Measurements from ENCODE around the gene COL16A1. TPM values are rescaled to one million over a fixed set of nuclear protein-coding genes. Genes with fewer than 3 reads are reported as not detected.
A peak's percentile ranks its signal among the peaks of the same experiment; 100 is the strongest.

COL16A1 gene
- polyA plus RNA-seq, 1 of the 3 experiments (the other 2 are of a cell fraction): 10.4 TPM

DNA sequence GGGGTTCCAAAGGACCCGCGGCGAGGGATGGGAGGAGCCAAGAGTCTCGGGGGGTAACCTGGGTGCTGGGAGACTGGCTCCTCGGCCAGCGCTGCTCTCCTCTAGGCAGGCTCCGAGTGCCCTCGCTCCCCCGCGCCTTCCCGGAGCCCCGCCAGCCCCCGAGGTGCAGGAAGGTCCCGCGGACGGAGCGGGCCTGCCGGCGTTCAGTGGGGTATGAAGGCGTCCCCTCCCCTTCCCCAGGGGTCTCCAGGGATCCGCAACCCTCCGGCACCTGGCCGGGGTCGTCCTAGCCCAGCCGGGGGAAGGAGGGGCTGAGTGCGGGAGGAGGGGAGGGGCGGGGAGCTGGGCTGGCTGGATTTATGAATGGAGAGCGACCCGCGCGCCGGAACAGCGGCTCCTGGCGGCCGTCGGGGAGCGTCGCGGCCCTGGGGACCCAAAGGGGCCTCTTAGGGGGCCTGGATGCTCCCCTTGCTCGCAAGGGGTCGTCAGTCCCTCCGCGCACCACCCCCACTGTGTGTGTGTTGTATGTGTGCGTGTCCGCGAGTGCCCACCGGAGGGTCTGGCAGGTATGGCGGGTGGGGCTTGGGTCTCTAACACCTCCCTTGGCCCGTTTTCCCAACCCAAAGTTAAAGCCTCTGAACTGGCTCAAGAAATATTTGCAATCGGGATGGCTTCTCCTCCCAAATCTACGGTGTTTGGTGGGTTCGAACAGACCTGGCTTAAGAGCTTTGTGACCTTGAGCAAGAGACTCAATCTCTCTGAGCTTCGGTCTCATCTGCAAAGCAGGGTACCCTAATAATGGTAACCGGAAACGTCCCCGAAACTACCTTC, 85.7 kb downstream of the COL16A1 start:
- TF ChIP-seq TEAD4 (IDR thresholded peaks at IDR 0.05; ENCODE audit: borderline replicate concordance, insufficient read depth): no peak
- TF ChIP-seq RAD21 (IDR thresholded peaks at IDR 0.05; ENCODE audit: low read length): peak; percentile 56
- TF ChIP-seq SMC3 (IDR thresholded peaks at IDR 0.05; ENCODE audit: low read depth, low read length): peak; percentile 56
- TF ChIP-seq TAF1 (IDR thresholded peaks at IDR 0.05; ENCODE audit: borderline replicate concordance, low read depth, low read length): no peak
- peak; percentile 83 for TF ChIP-seq CTCF (IDR thresholded peaks at IDR 0.05)
- ChIA-PET CTCF (interaction anchor here (0.6 to 4.2 kb wide), 42 partner anchors 8 to 683 kb away, joined by 3 to 56 read pairs (median 4); partner anchors contain the start of genes PEF1 and TINAGL1), POLR2A (no interaction called here)
- Histone ChIP-seq H3K4me2 (peak overlapping the region; percentile 96), H3K4me1 (ENCODE audit: control insufficient read depth in 1 of 2, insufficient read depth in 2 of 2, low read depth in 1 of 2, low read length in 1 of 2) (peaks cover 0 to 24% of the 10 kb centered on the region in 2 experiments; a peak in 1 of 4 replicates), H2AFZ (ENCODE audit: low read depth) (peak overlapping the region; percentile 86; the same call in 1 of the 2 replicates), H3K9me3 (no peaks in the 10 kb centered on the region), H3K9me2 (no peaks in the 10 kb centered on the region), H4K20me1 (ENCODE audit: insufficient read depth) (no peaks in the 10 kb centered on the region), H3K36me3 (replicated peaks in 1 of 2; ENCODE audit: control insufficient read depth in 1 of 2, insufficient read depth in 2 of 2, low read length in 1 of 2) (no peaks in the 10 kb centered on the region), H3K79me2 (ENCODE audit: insufficient read depth) (no peaks in the 10 kb centered on the region), H3K4me3 (ENCODE audit: low read depth in 2 of 2, low read length in 1 of 2) (peak overlapping the region; percentile 58 to 68), H3K27ac (ENCODE audit: low read depth in 2 of 2, low read length in 1 of 2) (no peak overlapping the region; a peak in 1 of 4 replicates), H3K9ac (0 out of 2 replicates have a peak overlapping the region, but pooled peaks have one; percentile 34), H3K27me3 (ENCODE audit: insufficient read depth) (no peaks in the 10 kb centered on the region), H3F3A (replicated peaks; ENCODE audit: insufficient read depth) (no peaks in the 10 kb centered on the region)
- DNase-seq: peak; percentile 94
- 96% methylated on average over 4 of the region's 56 CpGs for WGBS (ENCODE audit: low lambda C conversion rate)

DNA sequence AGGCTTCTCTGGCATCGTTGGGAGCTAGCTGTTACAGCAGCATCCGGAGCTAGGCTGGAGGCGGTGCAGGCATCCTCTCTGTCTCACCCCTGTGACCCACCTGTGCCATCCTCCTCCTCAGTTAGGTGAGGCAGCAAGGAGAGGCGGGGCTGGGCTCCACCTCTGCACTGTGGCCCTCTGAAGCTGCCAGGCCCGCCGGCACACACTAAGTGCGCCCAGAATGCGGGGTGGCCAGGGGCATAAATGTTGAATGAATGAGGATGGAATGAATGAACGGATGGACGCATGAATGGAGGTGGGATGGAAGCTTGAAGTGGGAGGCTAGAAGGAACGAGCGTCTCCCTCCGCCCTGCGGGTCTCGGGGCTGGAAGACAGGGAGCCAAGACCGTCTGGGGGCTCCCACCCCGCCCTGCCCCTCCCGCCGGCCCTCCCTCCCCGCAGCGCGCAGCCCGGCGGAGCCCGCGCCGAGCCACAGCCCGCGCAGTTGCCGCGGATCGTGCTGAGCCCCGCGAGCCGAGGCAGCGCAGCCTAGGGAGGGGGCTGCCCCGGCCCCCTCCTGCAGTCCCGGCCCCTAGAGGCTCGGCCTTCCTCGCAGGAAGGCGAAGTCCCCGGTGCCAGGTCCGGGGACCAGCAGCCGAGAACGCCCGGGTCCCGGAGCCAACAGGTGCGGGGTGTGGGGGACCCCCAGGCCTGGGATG, 86.5 kb downstream of the COL16A1 start, which contains the start of gene HCRTR1:
HCRTR1 (plus strand) TSS at position 472 of the 698 bp plus-strand sequence. CDS start 1,504 bp downstream, outside the sequence.
- TF ChIP-seq IRF3 (IDR thresholded peaks at IDR 0.05; ENCODE audit: low read depth, low read length) (no peak), RFX5 (IDR thresholded peaks at IDR 0.05; ENCODE audit: low read length) (no peak), PBX3 (IDR thresholded peaks at IDR 0.05) (no peak), FOSL2 (IDR thresholded peaks at IDR 0.05; ENCODE audit: borderline replicate concordance, low read depth) (no peak), TCF12 (IDR thresholded peaks at IDR 0.05) (no peak), MEF2A (IDR thresholded peaks at IDR 0.05; ENCODE audit: borderline replicate concordance, low read depth) (no peak), NFIC (IDR thresholded peaks at IDR 0.05; ENCODE audit: borderline replicate concordance) (no peak), RAD21 (IDR thresholded peaks at IDR 0.05; ENCODE audit: low read length) (no peak), YY1 (IDR thresholded peaks at IDR 0.05; ENCODE audit: low read depth) (no peak), FOXM1 (IDR thresholded peaks at IDR 0.05; ENCODE audit: low read depth) (no peak), NRF1 (IDR thresholded peaks at IDR 0.05; ENCODE audit: low read depth, low read length) (no peak), MXI1 (IDR thresholded peaks at IDR 0.05; ENCODE audit: low read depth, low read length) (no peak), TAF1 (IDR thresholded peaks at IDR 0.05; ENCODE audit: borderline replicate concordance, low read depth, low read length) (no peak)
- TF ChIP-seq, protein P1, sequence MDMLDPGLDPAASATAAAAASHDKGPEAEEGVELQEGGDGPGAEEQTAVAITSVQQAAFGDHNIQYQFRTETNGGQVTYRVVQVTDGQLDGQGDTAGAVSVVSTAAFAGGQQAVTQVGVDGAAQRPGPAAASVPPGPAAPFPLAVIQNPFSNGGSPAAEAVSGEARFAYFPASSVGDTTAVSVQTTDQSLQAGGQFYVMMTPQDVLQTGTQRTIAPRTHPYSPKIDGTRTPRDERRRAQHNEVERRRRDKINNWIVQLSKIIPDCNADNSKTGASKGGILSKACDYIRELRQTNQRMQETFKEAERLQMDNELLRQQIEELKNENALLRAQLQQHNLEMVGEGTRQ (IDR thresholded peaks at IDR 0.05; ENCODE audit: borderline replicate concordance, low read depth, low read length): no peak
- TF ChIP-seq, protein P2, sequence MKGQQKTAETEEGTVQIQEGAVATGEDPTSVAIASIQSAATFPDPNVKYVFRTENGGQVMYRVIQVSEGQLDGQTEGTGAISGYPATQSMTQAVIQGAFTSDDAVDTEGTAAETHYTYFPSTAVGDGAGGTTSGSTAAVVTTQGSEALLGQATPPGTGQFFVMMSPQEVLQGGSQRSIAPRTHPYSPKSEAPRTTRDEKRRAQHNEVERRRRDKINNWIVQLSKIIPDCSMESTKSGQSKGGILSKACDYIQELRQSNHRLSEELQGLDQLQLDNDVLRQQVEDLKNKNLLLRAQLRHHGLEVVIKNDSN (IDR thresholded peaks at IDR 0.05; ENCODE audit: borderline replicate concordance, low read depth): no peak
- ChIA-PET CTCF (interaction anchor here (0.6 to 4.2 kb wide), 31 partner anchors 8 to 683 kb away, joined by 3 to 56 read pairs (median 6); partner anchors contain the start of genes PEF1 and TINAGL1), POLR2A (no interaction called here)
- Histone ChIP-seq H3K27me3 (ENCODE audit: insufficient read depth) (no peaks in the 10 kb centered on the region), H3K9me3 (no peaks in the 10 kb centered on the region), H3K4me1 (ENCODE audit: control insufficient read depth in 1 of 2, insufficient read depth in 2 of 2, low read depth in 1 of 2, low read length in 1 of 2) (peaks cover 0 to 24% of the 10 kb centered on the region in 2 experiments; a peak in 1 of 4 replicates), H4K20me1 (ENCODE audit: insufficient read depth) (no peaks in the 10 kb centered on the region), H3K4me3 (ENCODE audit: low read depth in 2 of 2, low read length in 1 of 2) (peak within 1 kb of the TSS; percentile 58 to 68), H3K36me3 (replicated peaks in 1 of 2; ENCODE audit: control insufficient read depth in 1 of 2, insufficient read depth in 2 of 2, low read length in 1 of 2) (no peaks in the 10 kb centered on the region), H3K9ac (0 out of 2 replicates have a peak within 1 kb of the TSS, but pooled peaks have one; percentile 34), H3K4me2 (peak within 1 kb of the TSS; percentile 96), H3F3A (replicated peaks; ENCODE audit: insufficient read depth) (no peaks in the 10 kb centered on the region), H2AFZ (ENCODE audit: low read depth) (peak within 1 kb of the TSS; percentile 86; the same call in 1 of the 2 replicates), H3K27ac (ENCODE audit: low read depth in 2 of 2, low read length in 1 of 2) (no peak within 1 kb of the TSS; a peak in 1 of 4 replicates), H3K79me2 (ENCODE audit: insufficient read depth) (no peaks in the 10 kb centered on the region), H3K9me2 (no peaks in the 10 kb centered on the region)
- DNase-seq: peak; percentile 67
- WGBS (ENCODE audit: low lambda C conversion rate): 56% methylated on average over 11 of the region's 48 CpGs

Data from SK-N-SH (cell line).